HG03442 (cell line): Measurements from ENCODE around the gene ZNF837.

Experiments
- ATAC-seq: cut with Tn5 transposase; IDR thresholded peaks from one replicate; pipeline ENCODE4 v1.9.1; 2021; ENCODE audit warnings: mild to moderate bottlenecking, moderate library complexity; ENCODE audit not compliant: unreplicated experiment

Gene ZNF837

GRCh38 chr19:58372311-58373133 is 8.3 kb downstream of the ZNF837 start:
- no peak for ATAC-seq

- ATAC-seq = no peak
Observed at GRCh38 chr19:58368561-58369360, 12.1 kb downstream of the ZNF837 start.

GRCh38 chr19:58367698-58368454 is 13.0 kb downstream of the ZNF837 start:
- ATAC-seq = no peak

- no peak for ATAC-seq
Observed at GRCh38 chr19:58366585-58367430, 14.0 kb downstream of the ZNF837 start.

GRCh38 chr19:58364146-58364545 is 16.7 kb downstream of the ZNF837 start:
- ATAC-seq = no peak

- peak; percentile 85 for ATAC-seq
Observed at GRCh38 chr19:58362272-58362994, 18.4 kb downstream of the ZNF837 start, which contains the start of gene ZNF497. Gene ZNF497, minus strand, starts transcription at chr19:58362751. Its CDS starts 5,116 bp downstream, at chr19:58357635.

- ATAC-seq = no peak
Observed at GRCh38 chr19:58361900-58362271, 18.9 kb downstream of the ZNF837 start.

- ATAC-seq = no peak
Observed at GRCh38 chr19:58357481-58358145, 23.2 kb downstream of the ZNF837 start.

- ATAC-seq = no peak
Observed at GRCh38 chr19:58356766-58357480, 23.9 kb downstream of the ZNF837 start.

GRCh38 chr19:58355908-58356765 is 24.7 kb downstream of the ZNF837 start:
- no peak for ATAC-seq

- ATAC-seq = no peak
Observed at GRCh38 chr19:58355215-58355796, 25.5 kb downstream of the ZNF837 start.

- no peak for ATAC-seq
Observed at GRCh38 chr19:58354478-58355030, 26.3 kb downstream of the ZNF837 start.

- ATAC-seq = no peak
Observed at GRCh38 chr19:58353717-58354477, 26.9 kb downstream of the ZNF837 start.

- no peak for ATAC-seq
Observed at GRCh38 chr19:58352760-58353671, 27.8 kb downstream of the ZNF837 start, which contains the start of gene A1BG. Gene A1BG, minus strand, starts transcription at chr19:58353492. Its CDS starts 55 bp downstream, at chr19:58353437.
